Prostate gland (tissue), 2 donors: ENCODE results near the gene PAK4.

ENCODE experiments used
- POLR2AphosphoS5 ChIP-seq: sonication (generic); formaldehyde crosslinking; IDR thresholded peaks from one replicate; pipeline ENCODE4 v1.6.1; 2017; ENCODE audit warnings: antibody characterized with exemption
- TF ChIP-seq, protein P1 (sequence below), 4 experiments: fragments of 200-600 bp in 2 of 4; fragments of 450-650 bp in 2 of 4; sonication (generic) in 2 of 4; IDR thresholded peaks; 1 replicate in 3 of 4; 2 replicates in 1 of 4; pipeline ENCODE4 v1.5.1; 2016 to 2019; ENCODE audit warnings: antibody characterized with exemption in 4 of 4, mild to moderate bottlenecking in 2 of 4, moderate library complexity in 2 of 4

DNA sequence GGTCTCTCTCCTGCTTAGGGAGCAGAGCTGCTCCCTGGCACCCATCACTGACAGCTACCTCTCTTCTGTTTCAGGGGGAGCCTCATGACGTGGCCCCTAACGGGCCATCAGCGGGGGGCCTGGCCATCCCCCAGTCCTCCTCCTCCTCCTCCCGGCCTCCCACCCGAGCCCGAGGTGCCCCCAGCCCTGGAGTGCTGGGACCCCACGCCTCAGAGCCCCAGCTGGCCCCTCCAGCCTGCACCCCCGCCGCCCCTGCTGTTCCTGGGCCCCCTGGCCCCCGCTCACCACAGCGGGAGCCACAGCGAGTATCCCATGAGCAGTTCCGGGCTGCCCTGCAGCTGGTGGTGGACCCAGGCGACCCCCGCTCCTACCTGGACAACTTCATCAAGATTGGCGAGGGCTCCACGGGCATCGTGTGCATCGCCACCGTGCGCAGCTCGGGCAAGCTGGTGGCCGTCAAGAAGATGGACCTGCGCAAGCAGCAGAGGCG lies 48.0 kb downstream of the PAK4 start:
- TF ChIP-seq POLR2AphosphoS5: no peak
- TF ChIP-seq, protein P1, sequence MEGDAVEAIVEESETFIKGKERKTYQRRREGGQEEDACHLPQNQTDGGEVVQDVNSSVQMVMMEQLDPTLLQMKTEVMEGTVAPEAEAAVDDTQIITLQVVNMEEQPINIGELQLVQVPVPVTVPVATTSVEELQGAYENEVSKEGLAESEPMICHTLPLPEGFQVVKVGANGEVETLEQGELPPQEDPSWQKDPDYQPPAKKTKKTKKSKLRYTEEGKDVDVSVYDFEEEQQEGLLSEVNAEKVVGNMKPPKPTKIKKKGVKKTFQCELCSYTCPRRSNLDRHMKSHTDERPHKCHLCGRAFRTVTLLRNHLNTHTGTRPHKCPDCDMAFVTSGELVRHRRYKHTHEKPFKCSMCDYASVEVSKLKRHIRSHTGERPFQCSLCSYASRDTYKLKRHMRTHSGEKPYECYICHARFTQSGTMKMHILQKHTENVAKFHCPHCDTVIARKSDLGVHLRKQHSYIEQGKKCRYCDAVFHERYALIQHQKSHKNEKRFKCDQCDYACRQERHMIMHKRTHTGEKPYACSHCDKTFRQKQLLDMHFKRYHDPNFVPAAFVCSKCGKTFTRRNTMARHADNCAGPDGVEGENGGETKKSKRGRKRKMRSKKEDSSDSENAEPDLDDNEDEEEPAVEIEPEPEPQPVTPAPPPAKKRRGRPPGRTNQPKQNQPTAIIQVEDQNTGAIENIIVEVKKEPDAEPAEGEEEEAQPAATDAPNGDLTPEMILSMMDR (IDR thresholded peaks at IDR 0.05): no peak
